CD4-positive, alpha-beta T cell (primary cell): ENCODE data around the gene PHACTR3. TPM values are rescaled to one million over a fixed set of nuclear protein-coding genes. Genes with fewer than 3 reads are reported as not detected.
"Not testable (repeated sequence)": the region's sequence is repeated elsewhere in the genome, so short reads cannot be mapped to it uniquely, and the experiment has no call there.

ENCODE experiments used
- ATAC-seq: fragments of 200-7000 bp; cut with Tn5 transposase; one replicate; pipeline ENCODE4 v1.10.0; 2022; ENCODE audit warnings: mild to moderate bottlenecking; ENCODE audit not compliant: poor library complexity
- CTCF ChIA-PET: fragments of 350-600 bp; sonication (Branson Sonifier 250); formaldehyde crosslinking; loops from one replicate; lab custom pipeline; 2021; ENCODE audit warnings: antibody characterized with exemption, inconsistent platforms; lab: Charles Lee
- POLR2A ChIA-PET: fragments of 350-600 bp; sonication (Branson Sonifier 250); formaldehyde crosslinking; loops from one replicate; lab custom pipeline; 2021; ENCODE audit warnings: antibody characterized with exemption, inconsistent platforms; lab: Charles Lee
- DNase-seq, 14 experiments: peaks; one replicate each; pipeline ENCODE4 v3.0.0-alpha.2; 2013 to 2020; ENCODE audit warnings: mixed read lengths in 2 of 14
- H3K27ac ChIP-seq, 2 donors: one replicate each; pipeline versions ENCODE4 v1.5.1 to v1.7.0; 2013; ENCODE audit warnings: low read length in 2 of 2, low read depth in 1 of 2, mild to moderate bottlenecking in 1 of 2
- H3K27me3 ChIP-seq, 2 experiments: 1 replicate in 1 of 2; 2 replicates in 1 of 2; pipeline versions ENCODE4 v1.6.1 to v1.7.0; 2013; ENCODE audit warnings: low read length in 2 of 2, control low read depth in 1 of 2, mild to moderate bottlenecking in 1 of 2, moderate library complexity in 1 of 2; ENCODE audit not compliant: insufficient read depth in 2 of 2, control insufficient read depth in 1 of 2
- H3K36me3 ChIP-seq: one replicate; pipeline ENCODE4 v1.6.1; 2013; ENCODE audit warnings: low read length, control low read depth; ENCODE audit not compliant: insufficient read depth
- H3K4me1 ChIP-seq: one replicate; pipeline ENCODE4 v1.6.1; 2013; ENCODE audit warnings: low read length, control low read depth; ENCODE audit not compliant: insufficient read depth
- H3K4me3 ChIP-seq: one replicate; pipeline ENCODE4 v1.5.1; 2013; ENCODE audit warnings: mild to moderate bottlenecking, low read length, moderate library complexity
- H3K9me3 ChIP-seq, 2 experiments: 1 replicate in 1 of 2; 2 replicates in 1 of 2; pipeline versions ENCODE4 v1.6.1 to v1.7.0; 2013; ENCODE audit warnings: low read length in 2 of 2, mild to moderate bottlenecking in 2 of 2, control low read depth in 1 of 2, moderate library complexity in 1 of 2; ENCODE audit not compliant: control insufficient read depth in 1 of 2, insufficient read depth in 1 of 2
- H3K27ac Mint-ChIP-seq: one replicate; pipeline ENCODE4 v1.8.0; 2020; ENCODE audit warnings: mixed read lengths
- H3K27me3 Mint-ChIP-seq: one replicate; pipeline ENCODE4 v1.8.0; 2021; ENCODE audit warnings: mixed read lengths
- H3K36me3 Mint-ChIP-seq: one replicate; pipeline ENCODE4 v1.8.0; 2021; ENCODE audit warnings: low read depth, mixed read lengths
- H3K4me1 Mint-ChIP-seq: one replicate; pipeline ENCODE4 v1.8.0; 2021; ENCODE audit warnings: low read depth, mixed read lengths
- H3K4me3 Mint-ChIP-seq: one replicate; pipeline ENCODE4 v1.8.0; 2020; ENCODE audit warnings: mild to moderate bottlenecking, mixed read lengths
- H3K9me3 Mint-ChIP-seq: one replicate; pipeline ENCODE4 v1.8.0; 2020; ENCODE audit warnings: mixed read lengths
- intact Hi-C, 2 experiments: fragments of 100-400 bp; cut with DNase I in 1 of 2; cut with micrococcal nuclease in 1 of 2; formaldehyde crosslinking; loops; one replicate each; pipeline versions ENCODE4 v1.15.1 to v1.9.0; 2023 to 2025; cut with DNase I, micrococcal nuclease
- polyA plus RNA-seq, 2 donors: library from polyadenylated mRNA; unstranded; fragments of 120-200 nt; gene quantifications; one replicate each; pipeline ENCODE4 v1.2.1, GENCODE V29; 2013
- total RNA-seq, 174 experiments: library from RNA in 2 of 174; stranded (reverse) in 2 of 174; gene quantifications; one replicate each; pipeline ENCODE4 v1.2.3 and lab custom pipeline; 2021 to 2026
- TF ChIP-seq, protein P1 (sequence below): fragments of 200-600 bp; IDR thresholded peaks from one replicate; pipeline ENCODE4 v1.8.0; 2022; ENCODE audit warnings: antibody characterized with exemption, mild to moderate bottlenecking

Gene PHACTR3
- total RNA-seq (not detected), total RNA-seq (lab: John Stamatoyannopoulos, UW) (0 to 0.14 (median 0) reads per million in 172 experiments)
- polyA plus RNA-seq (2013, experiment 1 of 2): 0.09 TPM
- 0.27 TPM for polyA plus RNA-seq (2013, experiment 2 of 2)

DNA sequence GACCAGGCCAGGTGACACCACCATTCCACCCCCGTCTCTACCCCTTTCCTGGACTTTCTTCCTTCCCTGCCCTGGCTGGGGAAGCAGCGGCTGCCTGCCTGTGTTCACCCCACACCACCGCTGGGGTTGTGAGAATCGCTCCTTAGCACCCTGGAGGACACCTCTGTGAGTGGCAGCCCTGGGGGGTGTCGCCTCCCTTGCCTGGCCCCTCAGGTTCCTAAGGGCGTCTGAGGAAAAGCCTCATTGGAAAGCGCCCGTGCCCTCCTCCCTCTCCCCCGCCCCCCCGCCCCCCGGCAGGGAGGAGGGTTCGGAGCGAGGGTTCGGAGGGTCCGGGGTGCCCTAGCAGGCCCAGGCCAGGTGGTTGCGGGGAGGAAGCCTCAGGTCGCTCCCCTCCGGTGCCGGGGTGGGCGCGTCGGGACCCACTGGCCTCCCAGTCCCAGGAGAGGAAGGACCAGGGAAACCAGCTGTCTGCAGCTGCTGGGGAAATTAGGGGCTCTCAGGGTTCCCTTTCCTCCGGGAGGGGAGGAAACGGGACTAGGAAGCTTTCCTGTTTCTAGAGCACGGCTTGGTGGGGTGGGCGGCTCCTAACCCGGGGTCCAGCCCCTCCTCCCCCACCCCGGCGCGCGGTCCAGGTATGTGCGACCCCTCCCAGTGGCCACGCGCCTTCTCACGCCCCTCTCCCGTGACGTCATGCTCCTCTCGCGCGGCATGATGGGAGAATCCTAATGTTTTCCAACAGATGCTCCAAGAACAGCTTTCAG is at the start of gene PHACTR3:
TSS of gene PHACTR3 (plus strand) at position 760 of the 761 bp plus-strand sequence. CDS start 475 bp downstream, outside the sequence.
- H3K27me3 Mint-ChIP-seq: peaks cover 77% of the 10 kb centered on the region
- H3K27me3 ChIP-seq: peaks cover 38 to 67% of the 10 kb centered on the region in 2 experiments
- H3K27ac ChIP-seq: no peak within 1 kb of the TSS
- DNase-seq (no peak), ATAC-seq (no peak)
- CTCF ChIA-PET: no interaction called here
- TF ChIP-seq, protein P1, sequence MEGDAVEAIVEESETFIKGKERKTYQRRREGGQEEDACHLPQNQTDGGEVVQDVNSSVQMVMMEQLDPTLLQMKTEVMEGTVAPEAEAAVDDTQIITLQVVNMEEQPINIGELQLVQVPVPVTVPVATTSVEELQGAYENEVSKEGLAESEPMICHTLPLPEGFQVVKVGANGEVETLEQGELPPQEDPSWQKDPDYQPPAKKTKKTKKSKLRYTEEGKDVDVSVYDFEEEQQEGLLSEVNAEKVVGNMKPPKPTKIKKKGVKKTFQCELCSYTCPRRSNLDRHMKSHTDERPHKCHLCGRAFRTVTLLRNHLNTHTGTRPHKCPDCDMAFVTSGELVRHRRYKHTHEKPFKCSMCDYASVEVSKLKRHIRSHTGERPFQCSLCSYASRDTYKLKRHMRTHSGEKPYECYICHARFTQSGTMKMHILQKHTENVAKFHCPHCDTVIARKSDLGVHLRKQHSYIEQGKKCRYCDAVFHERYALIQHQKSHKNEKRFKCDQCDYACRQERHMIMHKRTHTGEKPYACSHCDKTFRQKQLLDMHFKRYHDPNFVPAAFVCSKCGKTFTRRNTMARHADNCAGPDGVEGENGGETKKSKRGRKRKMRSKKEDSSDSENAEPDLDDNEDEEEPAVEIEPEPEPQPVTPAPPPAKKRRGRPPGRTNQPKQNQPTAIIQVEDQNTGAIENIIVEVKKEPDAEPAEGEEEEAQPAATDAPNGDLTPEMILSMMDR: no peak
- H3K27ac Mint-ChIP-seq: no peak within 1 kb of the TSS
- H3K9me3 Mint-ChIP-seq: no peaks in the 10 kb centered on the region
- H3K4me3 Mint-ChIP-seq: no peak within 1 kb of the TSS
- no peaks in the 10 kb centered on the region for H3K36me3 ChIP-seq
- peaks cover under 1% of the 10 kb centered on the region for H3K4me1 Mint-ChIP-seq
- POLR2A ChIA-PET: no interaction called here
- intact Hi-C loops: no loop called here
- peaks cover 0 to 14% of the 10 kb centered on the region in 2 experiments for H3K9me3 ChIP-seq
- H3K4me3 ChIP-seq: no peak within 1 kb of the TSS
- H3K4me1 ChIP-seq: no peaks in the 10 kb centered on the region
- H3K36me3 Mint-ChIP-seq: no peaks in the 10 kb centered on the region

DNA sequence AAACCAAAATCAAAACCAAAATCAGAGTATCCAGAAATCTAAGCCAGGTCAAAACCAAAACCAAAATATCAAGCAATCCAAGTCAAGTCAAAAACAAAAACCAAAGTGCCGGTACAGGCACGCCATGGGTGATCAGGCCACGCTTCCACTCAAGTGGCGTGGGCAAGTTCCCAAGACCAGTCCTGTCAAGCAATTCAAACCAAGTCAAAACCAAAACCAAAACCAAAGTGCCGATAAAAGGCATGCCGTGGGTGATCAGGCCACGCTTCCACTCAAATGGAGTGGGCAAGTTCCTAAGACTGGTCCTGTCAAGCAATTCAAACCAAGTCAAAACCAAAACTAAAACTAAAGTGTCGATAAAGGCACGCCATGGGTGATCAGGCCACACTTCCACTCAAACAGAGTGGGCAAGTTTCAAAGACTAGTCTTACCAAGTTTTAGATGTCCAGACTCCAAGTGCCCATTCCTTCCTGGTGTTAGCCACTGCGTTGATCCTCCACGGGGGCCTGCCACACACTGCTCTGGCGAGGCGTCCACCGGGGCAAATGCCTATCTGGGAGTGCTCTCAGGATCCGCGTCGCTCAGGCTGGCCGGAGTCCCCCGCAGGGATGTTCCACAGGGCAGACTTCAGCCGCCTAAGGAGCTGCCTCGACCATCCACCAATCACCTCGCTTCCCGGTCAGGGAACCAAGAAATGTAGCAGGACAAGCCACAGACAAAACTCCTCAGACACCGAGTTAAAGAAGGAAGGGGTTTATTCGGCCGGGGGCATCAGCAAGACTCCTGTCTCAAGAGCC is 46.4 kb upstream of the PHACTR3 start:
- intact Hi-C loops: not testable (repeated sequence)

DNA sequence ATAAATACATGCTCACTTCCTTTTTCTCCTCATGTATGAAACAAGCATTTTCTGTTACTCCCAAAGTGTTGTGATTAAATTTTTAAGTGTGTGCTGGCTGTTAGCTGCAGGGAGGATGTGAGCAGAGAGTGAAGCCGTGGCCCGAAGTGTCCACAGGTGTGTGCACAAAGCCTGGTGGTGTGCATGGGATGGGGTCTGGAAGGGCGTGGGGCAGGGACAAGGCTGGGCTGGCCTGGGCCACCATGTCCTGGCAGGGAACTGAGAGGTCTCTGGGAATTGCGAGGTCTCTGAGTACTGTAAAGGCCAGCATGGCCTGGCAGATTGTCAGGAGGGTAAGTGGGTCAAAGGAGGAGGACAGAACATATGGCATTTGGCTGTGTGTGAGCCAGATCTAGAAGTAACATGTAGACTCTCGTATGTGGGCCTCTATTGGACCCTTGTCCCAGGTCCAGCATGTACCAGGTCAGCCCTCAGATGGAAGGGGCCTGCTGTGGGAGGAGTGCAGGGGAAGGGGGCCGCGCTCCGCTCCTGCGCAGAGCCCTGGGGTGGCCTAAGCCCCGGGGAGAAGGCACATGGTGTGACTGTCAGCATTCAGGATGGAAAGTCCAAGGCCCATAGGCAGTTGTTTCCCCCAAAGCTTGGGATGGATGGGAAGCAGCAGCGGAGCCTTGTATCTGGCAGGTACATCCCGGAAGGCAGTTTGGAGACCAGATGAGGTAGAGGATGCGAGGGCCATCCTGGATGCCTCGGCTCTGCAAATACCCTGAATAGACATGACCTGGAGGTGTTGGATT is 45.1 kb upstream of the PHACTR3 start:
- DNase-seq: no peak
- H3K36me3 ChIP-seq: no peaks in the 10 kb centered on the region
- ATAC-seq: no peak
- no peaks in the 10 kb centered on the region for H3K9me3 ChIP-seq
- Mint-ChIP-seq H3K9me3 (no peaks in the 10 kb centered on the region), H3K36me3 (no peaks in the 10 kb centered on the region), H3K27me3 (no peaks in the 10 kb centered on the region), H3K4me3 (no peak overlapping the region), H3K4me1 (no peaks in the 10 kb centered on the region), H3K27ac (no peak overlapping the region)
- no peaks in the 10 kb centered on the region for H3K27me3 ChIP-seq
- intact Hi-C loops: no loop called here
- POLR2A ChIA-PET: no interaction called here
- H3K4me3 ChIP-seq: no peak overlapping the region
- H3K4me1 ChIP-seq: no peaks in the 10 kb centered on the region
- TF ChIP-seq, protein P1: no peak
- CTCF ChIA-PET: no interaction called here
- no peak overlapping the region for H3K27ac ChIP-seq

More for the DNA sequence above, 46.4 kb upstream of the PHACTR3 start:
- H3K36me3 Mint-ChIP-seq, H3K4me3 Mint-ChIP-seq, H3K4me3 ChIP-seq, H3K36me3 ChIP-seq, H3K27me3 Mint-ChIP-seq, H3K9me3 Mint-ChIP-seq, H3K27ac ChIP-seq, H3K4me1 ChIP-seq, H3K27ac Mint-ChIP-seq, CTCF ChIA-PET, POLR2A ChIA-PET, H3K27me3 ChIP-seq, H3K4me1 Mint-ChIP-seq, H3K9me3 ChIP-seq, DNase-seq, ATAC-seq: not testable (repeated sequence)
